ENCODE data around the gene LGMN.

The LGMN gene

DNA sequence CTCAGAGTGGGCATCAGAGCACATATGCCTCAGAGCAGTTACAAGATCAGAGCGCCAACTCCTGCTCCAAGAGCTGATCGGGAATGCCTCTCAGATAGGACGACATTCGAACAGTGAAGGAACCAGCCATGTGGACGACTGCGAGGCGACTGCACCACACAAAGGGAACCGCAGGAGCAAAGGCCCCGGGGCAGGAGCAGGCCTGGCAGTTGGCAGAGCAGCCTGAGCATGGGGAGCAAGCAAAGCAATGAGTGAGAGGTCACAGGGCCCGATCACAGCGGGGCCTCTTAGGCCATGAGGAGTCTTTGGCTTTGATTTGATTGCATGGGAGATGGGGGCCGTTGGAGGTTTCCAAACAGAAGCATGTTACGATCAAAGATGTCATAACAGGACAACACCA lies 90.3 kb downstream of the LGMN start:
- Histone ChIP-seq H3K9me2 (replicated peaks; ENCODE audit: insufficient read depth, low read length) (no peaks in the 10 kb centered on the region), H3K27ac (ENCODE audit: low read depth, low read length) (no peak overlapping the region), H3F3A (ENCODE audit: insufficient read depth) (no peaks in the 10 kb centered on the region), H2AFZ (ENCODE audit: low read depth, low read length, severe bottlenecking) (no peak overlapping the region), H4K20me1 (ENCODE audit: low read depth, low read length) (no peaks in the 10 kb centered on the region), H3K36me3 (ENCODE audit: low read length) (no peaks in the 10 kb centered on the region), H3K27me3 (ENCODE audit: low read length) (no peaks in the 10 kb centered on the region), H3K9me3 (ENCODE audit: insufficient read depth, low read length) (no peaks in the 10 kb centered on the region), H3K9ac (ENCODE audit: low read length) (no peak overlapping the region), H3K79me2 (ENCODE audit: insufficient read depth, low read length) (no peaks in the 10 kb centered on the region), H3K4me2 (ENCODE audit: low read depth, low read length, poor library complexity, severe bottlenecking) (no peak overlapping the region), H3K4me3 (ENCODE audit: insufficient read depth, low read length, poor library complexity, severe bottlenecking) (no peak overlapping the region)
- TF ChIP-seq EZH2phosphoT487 (conservative IDR thresholded peaks at IDR 0.05; ENCODE audit: low read length) = no peak

DNA sequence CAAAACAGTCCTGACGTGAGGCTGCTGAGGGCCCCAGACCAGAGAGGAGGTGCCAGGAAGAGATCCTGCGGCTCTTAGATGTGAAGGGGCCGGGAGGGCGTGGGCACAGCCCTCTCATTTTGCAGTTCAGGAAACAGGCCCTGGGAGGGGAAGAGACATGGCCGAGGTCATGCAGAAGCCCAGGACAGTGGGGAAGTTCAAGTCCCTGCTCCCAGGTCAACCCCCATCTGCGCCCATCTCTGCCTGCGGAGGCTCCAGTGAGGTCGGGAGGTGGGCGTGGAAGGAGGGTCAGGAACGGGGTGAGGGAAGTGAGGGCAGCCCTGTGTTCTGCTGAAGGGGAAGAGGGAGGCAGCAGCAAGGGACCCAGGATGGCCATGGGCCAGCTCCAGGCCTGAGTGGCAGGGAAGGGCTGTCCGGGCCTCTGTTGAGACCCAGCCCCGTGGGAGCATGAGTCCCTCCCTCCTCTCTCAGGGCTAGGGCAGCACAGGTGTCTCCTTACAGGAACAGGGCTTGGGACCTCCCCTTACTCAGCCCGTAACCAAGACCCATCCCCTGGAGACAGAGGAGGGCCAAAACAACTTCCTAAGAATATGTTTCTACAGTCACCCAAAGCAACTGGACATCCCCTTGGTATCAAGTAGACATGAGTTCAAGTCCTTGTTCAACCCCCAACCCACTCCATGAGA lies 90.8 kb downstream of the LGMN start:
- no peaks in the 10 kb centered on the region for H3K79me2 ChIP-seq (ENCODE audit: insufficient read depth, low read length)
- no peaks in the 10 kb centered on the region for H4K20me1 ChIP-seq (ENCODE audit: low read depth, low read length)
- TF ChIP-seq, protein P1, sequence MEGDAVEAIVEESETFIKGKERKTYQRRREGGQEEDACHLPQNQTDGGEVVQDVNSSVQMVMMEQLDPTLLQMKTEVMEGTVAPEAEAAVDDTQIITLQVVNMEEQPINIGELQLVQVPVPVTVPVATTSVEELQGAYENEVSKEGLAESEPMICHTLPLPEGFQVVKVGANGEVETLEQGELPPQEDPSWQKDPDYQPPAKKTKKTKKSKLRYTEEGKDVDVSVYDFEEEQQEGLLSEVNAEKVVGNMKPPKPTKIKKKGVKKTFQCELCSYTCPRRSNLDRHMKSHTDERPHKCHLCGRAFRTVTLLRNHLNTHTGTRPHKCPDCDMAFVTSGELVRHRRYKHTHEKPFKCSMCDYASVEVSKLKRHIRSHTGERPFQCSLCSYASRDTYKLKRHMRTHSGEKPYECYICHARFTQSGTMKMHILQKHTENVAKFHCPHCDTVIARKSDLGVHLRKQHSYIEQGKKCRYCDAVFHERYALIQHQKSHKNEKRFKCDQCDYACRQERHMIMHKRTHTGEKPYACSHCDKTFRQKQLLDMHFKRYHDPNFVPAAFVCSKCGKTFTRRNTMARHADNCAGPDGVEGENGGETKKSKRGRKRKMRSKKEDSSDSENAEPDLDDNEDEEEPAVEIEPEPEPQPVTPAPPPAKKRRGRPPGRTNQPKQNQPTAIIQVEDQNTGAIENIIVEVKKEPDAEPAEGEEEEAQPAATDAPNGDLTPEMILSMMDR (IDR thresholded peaks at IDR 0.05; ENCODE audit: insufficient read depth, low read length, poor library complexity, severe bottlenecking) = no peak
- TF ChIP-seq EZH2phosphoT487 (conservative IDR thresholded peaks at IDR 0.05; ENCODE audit: low read length) = no peak
- no peaks in the 10 kb centered on the region for H3K9me2 ChIP-seq (replicated peaks; ENCODE audit: insufficient read depth, low read length)
- no peaks in the 10 kb centered on the region for H3K9me3 ChIP-seq (ENCODE audit: insufficient read depth, low read length)
- H3K4me2 ChIP-seq (ENCODE audit: low read depth, low read length, poor library complexity, severe bottlenecking) = no peak overlapping the region
- no peak overlapping the region for H3K27ac ChIP-seq (ENCODE audit: low read depth, low read length)
- no peak overlapping the region for H3K4me3 ChIP-seq (ENCODE audit: insufficient read depth, low read length, poor library complexity, severe bottlenecking)
- H3K9ac ChIP-seq (ENCODE audit: low read length) = no peak overlapping the region
- H3F3A ChIP-seq (ENCODE audit: insufficient read depth) = no peaks in the 10 kb centered on the region
- no peaks in the 10 kb centered on the region for H3K36me3 ChIP-seq (ENCODE audit: low read length)
- no peaks in the 10 kb centered on the region for H3K27me3 ChIP-seq (ENCODE audit: low read length)
- H2AFZ ChIP-seq (ENCODE audit: low read depth, low read length, severe bottlenecking) = no peak overlapping the region

DNA sequence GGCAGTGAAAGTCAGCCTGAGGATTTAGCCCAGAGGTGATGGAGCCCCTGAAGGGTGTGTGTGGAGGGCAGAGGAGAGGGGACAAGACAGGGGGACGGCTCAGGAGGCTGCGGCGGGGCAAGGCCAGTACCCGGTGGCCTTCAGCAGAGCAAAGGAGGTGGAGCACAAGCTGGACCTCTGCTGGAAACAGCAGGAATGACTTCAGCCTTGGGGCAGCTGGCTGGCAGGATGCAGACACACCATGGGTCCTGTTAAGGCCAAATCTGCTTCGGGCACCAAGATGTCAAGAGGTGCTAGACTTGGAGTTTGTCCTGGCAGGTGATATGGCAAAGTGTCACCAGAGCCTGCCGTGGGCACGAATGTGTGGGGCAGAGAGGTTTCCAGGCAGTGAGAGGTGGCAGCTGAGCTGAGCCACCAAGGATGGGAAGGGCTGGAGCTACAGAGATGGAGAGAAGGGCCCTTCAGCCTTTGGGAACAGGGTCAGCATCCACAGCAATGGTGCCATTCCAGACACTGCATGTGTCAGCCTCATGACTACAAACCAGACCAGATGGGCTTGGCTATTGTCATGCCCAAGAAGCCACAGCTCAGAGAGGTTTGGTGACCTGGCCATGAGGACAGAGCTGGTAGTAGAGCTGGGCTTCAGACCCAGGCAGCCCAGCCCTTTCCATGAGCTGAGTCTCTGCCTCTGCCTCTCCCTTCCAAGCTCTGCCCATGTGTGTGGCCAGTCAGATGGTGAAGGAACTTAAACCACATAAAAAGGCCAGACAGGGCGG lies 91.9 kb downstream of the LGMN start:
- Histone ChIP-seq H3K79me2 (ENCODE audit: insufficient read depth, low read length) (no peaks in the 10 kb centered on the region), H3K9ac (ENCODE audit: low read length) (no peak overlapping the region), H3K4me2 (ENCODE audit: low read depth, low read length, poor library complexity, severe bottlenecking) (no peak overlapping the region), H3K4me3 (ENCODE audit: insufficient read depth, low read length, poor library complexity, severe bottlenecking) (no peak overlapping the region), H2AFZ (ENCODE audit: low read depth, low read length, severe bottlenecking) (no peak overlapping the region), H3K27ac (ENCODE audit: low read depth, low read length) (no peak overlapping the region), H3K9me2 (replicated peaks; ENCODE audit: insufficient read depth, low read length) (no peaks in the 10 kb centered on the region), H3K36me3 (ENCODE audit: low read length) (no peaks in the 10 kb centered on the region), H3K9me3 (ENCODE audit: insufficient read depth, low read length) (no peaks in the 10 kb centered on the region), H3K27me3 (ENCODE audit: low read length) (no peaks in the 10 kb centered on the region), H4K20me1 (ENCODE audit: low read depth, low read length) (no peaks in the 10 kb centered on the region), H3F3A (ENCODE audit: insufficient read depth) (no peaks in the 10 kb centered on the region)
- TF ChIP-seq EZH2phosphoT487 (conservative IDR thresholded peaks at IDR 0.05; ENCODE audit: low read length) = no peak
- TF ChIP-seq, protein P1 (IDR thresholded peaks at IDR 0.05; ENCODE audit: insufficient read depth, low read length, poor library complexity, severe bottlenecking) = no peak
